HL-60 (cell line): ENCODE results near the gene TSC1.

Source experiments
- DNase-seq, 2 experiments: peaks; one replicate each; pipeline ENCODE4 v3.0.0-alpha.2; 2010 to 2020; ENCODE audit warnings: low read depth in 1 of 2, low spot score in 1 of 2
- H3K27ac ChIP-seq: fragments of 250-450 bp; sonication (Bioruptor Pico); replicated peaks from 2 replicates; pipeline ENCODE4 v1.5.1; 2020; ENCODE audit warnings: mild to moderate bottlenecking, moderate library complexity
- H3K27me3 ChIP-seq: fragments of 250-450 bp; sonication (Bioruptor Pico); 2 replicates; pipeline ENCODE4 v1.5.1; 2021; ENCODE audit warnings: mild to moderate bottlenecking, moderate library complexity; ENCODE audit not compliant: insufficient read depth, poor library complexity, severe bottlenecking
- H3K4me3 ChIP-seq: replicated peaks from 2 replicates; pipeline ENCODE4 v1.5.1; 2011; ENCODE audit warnings: mild to moderate bottlenecking, control low read depth, low read length; ENCODE audit not compliant: insufficient read depth
- CTCF ChIP-seq: IDR thresholded peaks from one replicate; pipeline ENCODE4 v1.5.1; 2011; ENCODE audit warnings: low read length, control low read depth, inconsistent platforms; ENCODE audit not compliant: insufficient read depth
- GABPA ChIP-seq: IDR thresholded peaks from 2 replicates; pipeline ENCODE4 v1.6.1; 2012; ENCODE audit warnings: low read depth
- POLR2AphosphoS5 ChIP-seq: IDR thresholded peaks from 2 replicates; pipeline ENCODE4 v1.6.1; 2012; ENCODE audit warnings: low read depth
- REST ChIP-seq: IDR thresholded peaks from 2 replicates; pipeline ENCODE4 v1.6.1; 2012; ENCODE audit warnings: low read depth; ENCODE audit not compliant: insufficient replicate concordance
- SPI1 ChIP-seq: IDR thresholded peaks from 2 replicates; pipeline ENCODE4 v1.6.1; 2012; ENCODE audit warnings: low read depth, mild to moderate bottlenecking, borderline replicate concordance

The TSC1 gene

GRCh38 chr9:132864277-132864676 lies 80.1 kb downstream of the TSC1 start:
- TF ChIP-seq SPI1, result no peak
- peaks cover 3% of the 10 kb centered on the region for H3K27me3 ChIP-seq
- no peak overlapping the region for H3K27ac ChIP-seq
- DNase-seq, result no peak
- H3K4me3 ChIP-seq, result no peak overlapping the region

GRCh38 chr9:132863096-132863495 lies 81.3 kb downstream of the TSC1 start:
- TF ChIP-seq GABPA (no peak), SPI1 (no peak)
- Histone ChIP-seq H3K27me3 (peaks cover 3% of the 10 kb centered on the region), H3K27ac (no peak overlapping the region), H3K4me3 (no peak overlapping the region)
- DNase-seq, result no peak

GRCh38 chr9:132862533-132862932 lies 81.9 kb downstream of the TSC1 start:
- no peak for DNase-seq
- peaks cover 3% of the 10 kb centered on the region for H3K27me3 ChIP-seq
- H3K27ac ChIP-seq, result no peak overlapping the region
- no peak for TF ChIP-seq POLR2AphosphoS5
- TF ChIP-seq REST, result no peak
- no peak for TF ChIP-seq SPI1
- no peak for TF ChIP-seq CTCF
- H3K4me3 ChIP-seq, result no peak overlapping the region

- no peak for TF ChIP-seq REST
- no peak for TF ChIP-seq GABPA
- no peak for TF ChIP-seq SPI1
- TF ChIP-seq CTCF, result no peak
- no peak for TF ChIP-seq POLR2AphosphoS5
- Histone ChIP-seq H3K27ac (no peak overlapping the region), H3K27me3 (peaks cover 3% of the 10 kb centered on the region), H3K4me3 (no peak overlapping the region)
- no peak for DNase-seq
These were observed 82.8 kb downstream of the TSC1 start for GRCh38 chr9:132861666-132862065.

GRCh38 chr9:132858751-132859150 lies 85.7 kb downstream of the TSC1 start:
- H3K27me3 ChIP-seq, result no peaks in the 10 kb centered on the region
- no peak overlapping the region for H3K27ac ChIP-seq
- no peak for TF ChIP-seq POLR2AphosphoS5
- TF ChIP-seq REST, result no peak
- TF ChIP-seq SPI1, result no peak
- no peak for TF ChIP-seq GABPA
- no peak for TF ChIP-seq CTCF
- no peak overlapping the region for H3K4me3 ChIP-seq
- DNase-seq, result no peak
